PC-9 (cell line): ENCODE data around the gene PROM1. TPM values are rescaled to one million over a fixed set of nuclear protein-coding genes. Genes with fewer than 3 reads are reported as not detected.

Experiments
- BruUV-seq: library from RNA; stranded (reverse); fragments of 400-500 nt; replicated peaks from 2 replicates; lab custom pipeline; 2021; lab: Mats Ljungman, UMichigan
- CTCF ChIA-PET: fragments of 300-600 bp; sonication (Branson Sonifier 250); formaldehyde crosslinking; loops from one replicate; lab custom pipeline; 2022; ENCODE audit warnings: antibody characterized with exemption; lab: Charles Lee
- POLR2A ChIA-PET: fragments of 300-600 bp; sonication (Branson Sonifier 250); formaldehyde crosslinking; loops from one replicate; lab custom pipeline; 2022; ENCODE audit warnings: antibody characterized with exemption; ENCODE audit not compliant: unreplicated experiment; lab: Charles Lee
- DNase-seq, 2 experiments: peaks; one replicate each; pipeline versions ENCODE4 v3.0.0 to v3.0.0-alpha.2; 2015 to 2022; ENCODE audit warnings: mixed read lengths in 1 of 2
- H2AFZ ChIP-seq: fragments of 200-600 bp; sonication (generic); 2 replicates; pipeline ENCODE4 v1.8.1; 2017; ENCODE audit warnings: antibody characterized with exemption
- H3F3A ChIP-seq: fragments of 200-600 bp; sonication (generic); 2 replicates; pipeline ENCODE4 v1.8.1; 2017; ENCODE audit warnings: antibody characterized with exemption, mild to moderate bottlenecking, low read depth; ENCODE audit not compliant: insufficient read depth
- H3K27ac ChIP-seq: fragments of 200-600 bp; sonication (generic); 2 replicates; pipeline ENCODE4 v1.6.1; 2016; ENCODE audit warnings: mixed run types
- H3K27me3 ChIP-seq: fragments of 200-600 bp; sonication (generic); 2 replicates; pipeline ENCODE4 v1.6.1; 2016; ENCODE audit warnings: low read depth, mixed run types; ENCODE audit not compliant: insufficient read depth
- H3K36me3 ChIP-seq: fragments of 200-600 bp; sonication (generic); 2 replicates; pipeline ENCODE4 v1.6.1; 2016; ENCODE audit warnings: low read depth, mixed run types
- H3K4me1 ChIP-seq: fragments of 200-600 bp; sonication (generic); replicated peaks from 2 replicates; pipeline ENCODE4 v1.6.1; 2016; ENCODE audit warnings: mixed run types; ENCODE audit not compliant: insufficient read depth
- H3K4me2 ChIP-seq: fragments of 200-600 bp; sonication (generic); 2 replicates; pipeline ENCODE4 v1.6.1; 2017; ENCODE audit warnings: mixed run types
- H3K4me3 ChIP-seq: fragments of 200-600 bp; sonication (generic); 2 replicates; pipeline ENCODE4 v1.6.1; 2016; ENCODE audit warnings: mixed run types
- H3K79me2 ChIP-seq: fragments of 200-600 bp; sonication (generic); 2 replicates; pipeline ENCODE4 v1.6.1; 2017; ENCODE audit warnings: low read depth, mixed run types
- H3K9me2 ChIP-seq: fragments of 200-600 bp; sonication (generic); 2 replicates; pipeline ENCODE4 v1.8.1; 2017; ENCODE audit warnings: mild to moderate bottlenecking; ENCODE audit not compliant: insufficient read depth
- H3K9me3 ChIP-seq: fragments of 200-600 bp; sonication (generic); 2 replicates; pipeline ENCODE4 v1.8.1; 2016; ENCODE audit warnings: low read depth; ENCODE audit not compliant: insufficient read depth
- H4K20me1 ChIP-seq: fragments of 200-600 bp; sonication (generic); 2 replicates; pipeline ENCODE4 v1.8.1; 2017; ENCODE audit not compliant: insufficient read depth
- CTCF ChIP-seq: fragments of 200-600 bp; sonication (generic); conservative IDR thresholded peaks from 2 replicates; pipeline ENCODE4 v1.6.1; 2017; ENCODE audit warnings: mixed run types, antibody characterized with exemption, mild to moderate bottlenecking, moderate library complexity
- EZH2 ChIP-seq: fragments of 200-600 bp; sonication (generic); IDR thresholded peaks from 2 replicates; pipeline ENCODE4 v1.8.0; 2017; ENCODE audit warnings: antibody characterized with exemption, low read depth
- intact Hi-C: fragments of 100-400 bp; cut with micrococcal nuclease; formaldehyde crosslinking; loops from one replicate; pipeline ENCODE4 v1.10.0; 2022; ENCODE audit not compliant: unreplicated experiment
- total RNA-seq: library from RNA; stranded (reverse); gene quantifications from 2 replicates; pipeline ENCODE4 v1.2.3, GENCODE V29; 2021

The PROM1 gene
- total RNA-seq, 1 experiment from 2014 or later = not detected

- Histone ChIP-seq H3K79me2 (no peaks in the 10 kb centered on the region), H3K4me2 (no peak overlapping the region), H3F3A (no peaks in the 10 kb centered on the region), H3K27ac (no peak overlapping the region), H3K4me1 (no peaks in the 10 kb centered on the region), H4K20me1 (no peaks in the 10 kb centered on the region), H2AFZ (no peak overlapping the region), H3K27me3 (no peaks in the 10 kb centered on the region), H3K9me3 (no peaks in the 10 kb centered on the region), H3K9me2 (no peaks in the 10 kb centered on the region), H3K4me3 (no peak overlapping the region), H3K36me3 (no peaks in the 10 kb centered on the region)
- intact Hi-C loops = no loop called here
- TF ChIP-seq EZH2 = no peak
- no peak for TF ChIP-seq CTCF
- CTCF ChIA-PET = no interaction called here
- no peak for DNase-seq
- POLR2A ChIA-PET = no interaction called here
- BruUV-seq = no TSS peak
Observed at GRCh38 chr4:16011173-16011572, 72.7 kb downstream of the PROM1 start.

- no TSS peak for BruUV-seq
- Histone ChIP-seq H3K27ac (no peak overlapping the region), H3K9me2 (no peaks in the 10 kb centered on the region), H3F3A (no peaks in the 10 kb centered on the region), H3K9me3 (no peaks in the 10 kb centered on the region), H3K27me3 (no peaks in the 10 kb centered on the region), H3K4me2 (no peak overlapping the region), H3K36me3 (no peaks in the 10 kb centered on the region), H3K4me3 (no peak overlapping the region), H3K4me1 (no peaks in the 10 kb centered on the region), H2AFZ (no peak overlapping the region), H3K79me2 (no peaks in the 10 kb centered on the region), H4K20me1 (no peaks in the 10 kb centered on the region)
- TF ChIP-seq CTCF (no peak), EZH2 (no peak)
- DNase-seq = no peak
- intact Hi-C loops = no loop called here
- ChIA-PET CTCF (no interaction called here), POLR2A (no interaction called here)
Observed at GRCh38 chr4:16009153-16009552, 74.7 kb downstream of the PROM1 start.

- no peaks in the 10 kb centered on the region for H3K27me3 ChIP-seq
- intact Hi-C loops = no loop called here
- H3K27ac ChIP-seq = no peak overlapping the region
- H4K20me1 ChIP-seq = no peaks in the 10 kb centered on the region
- DNase-seq = no peak
- no peaks in the 10 kb centered on the region for H3K79me2 ChIP-seq
- ChIA-PET POLR2A (no interaction called here), CTCF (no interaction called here)
- no peak overlapping the region for H2AFZ ChIP-seq
- no peaks in the 10 kb centered on the region for H3F3A ChIP-seq
- no peaks in the 10 kb centered on the region for H3K36me3 ChIP-seq
- H3K4me2 ChIP-seq = no peak overlapping the region
- H3K9me2 ChIP-seq = no peaks in the 10 kb centered on the region
- TF ChIP-seq CTCF (no peak), EZH2 (no peak)
- no peaks in the 10 kb centered on the region for H3K9me3 ChIP-seq
- no peak overlapping the region for H3K4me3 ChIP-seq
- no TSS peak for BruUV-seq
- no peaks in the 10 kb centered on the region for H3K4me1 ChIP-seq
Observed at GRCh38 chr4:16007471-16008095, 76.2 kb downstream of the PROM1 start.
